HG03571 (cell line): Measurements from ENCODE around the gene SNRPF.

ENCODE experiments used
- ATAC-seq: cut with Tn5 transposase; IDR thresholded peaks from one replicate; pipeline ENCODE4 v1.9.1; 2021; ENCODE audit not compliant: unreplicated experiment

Gene SNRPF

DNA sequence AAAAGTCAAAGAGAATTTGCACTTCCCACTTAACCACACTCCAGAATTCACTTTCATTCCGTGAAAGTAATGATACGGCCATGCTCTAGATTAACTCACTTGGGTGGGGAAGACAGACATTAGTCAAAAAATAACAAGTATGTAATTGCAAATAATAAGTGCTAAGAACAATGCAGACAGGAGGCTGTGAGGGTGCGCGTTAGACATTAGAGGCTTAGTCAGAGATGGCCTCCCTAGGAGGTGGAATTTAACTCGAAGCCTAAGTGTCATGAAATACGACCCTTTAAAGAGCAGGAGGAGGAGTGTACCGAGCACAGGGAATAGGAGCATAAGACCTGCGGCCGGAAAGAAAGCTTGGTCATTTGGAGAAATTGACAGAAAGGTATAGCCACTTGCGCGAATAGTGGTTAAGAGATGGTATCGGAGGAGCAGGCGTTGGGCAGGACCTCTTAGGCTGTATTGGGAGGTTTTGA, 628 bp downstream of the SNRPF start:
- ATAC-seq = no peak

DNA sequence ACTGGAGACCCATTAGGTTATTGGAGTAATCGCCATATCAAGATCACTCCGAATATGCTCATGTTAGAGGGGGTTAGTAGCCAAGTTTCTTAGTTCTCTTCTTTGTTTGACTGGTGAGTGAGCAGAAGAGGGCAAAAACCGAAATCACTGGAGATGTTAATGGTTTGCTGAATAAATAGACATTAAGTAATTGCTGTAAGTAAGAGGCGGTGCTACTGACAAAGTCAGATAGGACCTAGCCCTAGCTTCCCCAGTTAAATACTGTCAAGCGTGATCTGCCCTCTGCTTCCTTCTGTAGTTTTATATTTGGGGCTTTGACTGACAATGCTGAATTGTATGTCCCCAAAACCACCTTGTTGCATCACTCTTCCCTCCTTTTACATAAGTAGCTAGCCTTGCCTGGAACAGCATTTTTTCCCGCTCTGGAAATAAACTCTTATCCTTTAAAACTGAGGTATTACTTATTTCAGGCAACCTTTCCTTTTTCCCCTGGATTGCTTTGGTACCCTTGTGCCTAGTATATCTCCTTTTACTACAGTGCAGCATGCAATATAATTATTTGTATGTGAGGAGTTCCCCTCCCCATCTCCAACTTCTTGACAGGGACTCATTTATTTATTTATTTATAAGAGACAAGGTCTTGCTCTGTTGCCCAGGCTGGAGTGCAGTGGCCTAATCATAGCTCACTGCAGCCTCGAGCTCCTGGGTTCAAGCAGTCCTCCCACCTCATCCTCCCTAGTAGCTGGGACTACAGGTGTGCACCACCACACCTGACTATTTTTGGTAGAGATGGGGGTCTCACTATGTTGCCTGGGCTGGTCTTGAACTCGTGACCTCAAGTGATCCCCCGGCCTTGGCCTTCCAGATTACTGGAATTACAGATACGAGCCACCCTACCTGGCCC, 1.4 kb downstream of the SNRPF start:
- ATAC-seq = no peak

DNA sequence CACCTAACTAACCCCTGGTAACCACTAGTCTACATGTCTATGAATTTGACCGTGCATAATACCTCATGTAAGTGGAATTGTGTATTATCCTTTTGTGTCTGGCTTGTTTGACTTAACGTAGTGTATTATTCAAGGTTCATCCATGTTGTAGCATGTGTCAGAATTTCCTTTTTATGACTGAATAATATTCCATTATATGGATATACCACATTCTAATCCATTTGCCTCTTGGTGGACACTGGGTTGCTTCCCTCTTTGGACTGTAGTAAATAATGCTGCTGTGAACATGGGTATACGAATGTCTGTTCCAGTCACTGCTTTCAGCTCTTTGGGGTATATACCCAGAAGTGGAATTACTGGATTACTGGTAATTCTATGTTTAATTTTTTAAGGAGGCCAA, 3.3 kb downstream of the SNRPF start:
- ATAC-seq = no peak

DNA sequence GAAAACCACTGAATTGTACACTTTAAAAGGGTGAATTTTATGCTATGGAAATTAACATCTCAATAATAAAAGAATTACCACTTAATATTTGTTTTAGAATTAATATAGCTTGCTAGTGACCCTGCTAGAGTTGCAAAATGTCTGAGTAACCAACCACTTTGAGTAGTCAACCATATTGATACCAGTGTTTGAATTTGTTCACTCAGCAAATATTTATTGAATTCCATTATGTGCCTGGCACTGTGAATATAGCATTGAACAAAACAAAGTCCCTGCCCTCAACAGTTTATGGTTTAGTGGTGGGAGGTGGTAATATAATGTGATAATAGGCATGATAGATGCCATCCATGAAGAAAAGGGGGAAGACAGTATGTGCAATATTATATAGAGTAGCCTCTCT, 4.6 kb downstream of the SNRPF start:
- ATAC-seq = no peak

DNA sequence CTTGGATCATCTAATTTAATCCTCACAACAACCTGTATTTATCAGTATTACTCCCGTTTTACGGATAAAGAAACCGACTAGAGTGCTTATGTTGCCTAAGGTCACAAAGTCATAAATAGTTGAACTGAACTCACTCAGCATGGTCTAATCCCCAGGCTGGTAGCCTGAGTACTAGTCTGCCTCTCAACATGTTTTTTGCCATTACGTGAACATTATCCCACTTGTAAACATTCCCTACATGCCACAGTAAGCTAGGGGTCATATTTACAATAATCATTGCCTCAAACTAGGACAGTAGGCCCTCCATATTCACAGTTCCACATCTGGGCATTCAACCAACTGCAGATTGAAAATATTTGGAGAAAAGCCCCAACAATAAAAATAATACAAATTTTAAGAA, 12.1 kb downstream of the SNRPF start:
- ATAC-seq = no peak

DNA sequence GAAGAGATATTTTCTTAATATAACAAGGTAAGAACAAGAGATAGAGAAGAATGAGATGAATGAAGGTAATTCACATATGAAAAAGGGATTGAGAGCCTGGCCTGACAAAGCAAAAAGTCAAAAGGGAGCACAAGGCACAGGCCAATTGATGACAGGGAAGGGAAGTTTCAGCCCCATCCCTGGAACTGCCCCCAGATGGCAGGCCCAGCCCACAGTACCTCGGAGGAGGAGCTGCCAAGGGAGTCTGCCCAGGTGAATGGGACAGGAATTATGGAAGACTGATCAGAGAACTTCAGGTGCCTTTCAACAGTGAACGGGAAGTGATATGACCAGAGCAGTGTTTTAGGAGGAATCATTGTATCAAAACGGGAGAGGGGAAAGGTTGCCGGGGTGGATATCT, 15.7 kb downstream of the SNRPF start:
- ATAC-seq = no peak

DNA sequence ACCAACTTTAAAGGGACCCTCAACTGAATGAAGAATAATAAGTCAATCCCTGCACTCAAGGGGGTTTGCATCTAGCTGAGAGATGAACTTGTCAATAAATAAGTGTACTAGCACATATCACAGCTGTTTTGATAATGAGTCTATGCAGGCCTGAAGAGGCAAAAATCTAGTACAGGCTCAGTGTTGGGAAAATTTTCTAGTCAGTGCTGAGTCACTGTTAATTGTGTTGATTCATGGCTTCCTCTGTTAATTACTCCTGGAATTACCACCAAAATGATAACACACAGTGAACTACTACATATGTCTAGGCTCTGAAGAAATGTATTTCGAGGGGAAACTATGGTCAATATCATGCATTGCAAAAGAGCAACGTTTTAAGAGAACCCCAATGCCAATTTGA, 18.9 kb downstream of the SNRPF start:
- ATAC-seq = no peak

DNA sequence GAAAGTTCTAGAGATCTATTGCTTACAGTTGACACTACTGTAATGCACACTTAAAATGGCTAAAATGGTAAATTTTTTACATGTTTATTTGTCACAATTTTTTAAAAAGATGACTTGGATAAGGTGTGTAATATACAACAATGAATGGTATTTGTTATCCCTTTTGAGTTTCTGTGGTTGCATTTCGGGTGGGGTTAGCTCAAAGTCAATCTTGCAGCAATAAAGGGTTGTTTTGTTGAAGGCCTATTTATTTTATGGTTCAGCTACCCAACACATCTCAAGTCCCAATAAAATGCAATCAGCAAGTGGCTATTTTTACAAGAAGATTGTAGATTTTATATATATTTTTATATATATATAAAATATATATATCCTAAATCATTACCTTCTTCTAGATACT, 22.1 kb downstream of the SNRPF start:
- no peak for ATAC-seq

DNA sequence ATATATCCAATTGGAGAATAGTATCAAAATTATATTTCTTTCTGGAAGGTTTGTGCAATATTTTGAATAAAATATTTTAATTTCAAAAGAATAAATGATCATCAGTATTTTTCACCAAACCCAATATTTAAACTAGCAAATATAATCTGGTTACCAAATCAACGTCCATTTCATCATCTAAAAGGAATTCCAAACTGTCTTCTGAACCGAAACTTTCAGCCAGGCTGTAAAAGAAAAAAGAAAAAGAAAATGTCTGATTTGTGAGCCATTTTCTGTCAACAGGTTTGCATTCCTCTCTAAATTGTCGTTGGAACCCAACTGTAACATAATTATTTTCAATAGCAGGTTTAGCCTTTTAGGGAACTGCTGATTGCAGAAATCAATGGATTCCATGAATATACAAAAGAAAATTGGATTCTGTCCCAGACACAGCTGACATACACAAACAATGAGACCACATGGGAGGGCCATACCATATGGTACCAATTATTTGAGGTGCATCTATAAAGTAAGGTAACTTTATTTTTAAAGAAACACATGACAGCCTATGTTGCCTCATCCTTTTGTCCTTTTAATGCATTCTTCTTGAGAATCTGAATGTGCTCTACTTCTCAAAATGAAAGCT, 22.7 kb downstream of the SNRPF start:
- no peak for ATAC-seq

DNA sequence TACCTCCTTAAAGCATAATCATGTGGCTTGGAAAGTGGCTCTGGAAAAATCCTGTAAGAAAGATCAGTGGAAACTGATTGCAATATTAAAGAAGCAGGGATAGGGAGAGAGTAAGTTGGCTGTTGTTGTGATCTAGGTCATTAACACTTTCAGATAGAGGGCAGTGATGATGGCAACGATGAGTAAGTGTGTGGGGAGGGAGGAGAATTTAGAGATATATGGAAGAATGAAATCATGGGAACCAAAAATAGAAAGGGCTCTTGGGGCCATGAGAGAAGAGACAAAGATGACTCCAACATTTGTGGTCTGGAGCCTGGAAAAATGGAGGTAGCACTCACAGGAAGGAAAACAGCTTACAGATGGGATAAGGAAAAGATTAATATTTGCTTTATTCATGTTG, 23.3 kb downstream of the SNRPF start:
- ATAC-seq = no peak

DNA sequence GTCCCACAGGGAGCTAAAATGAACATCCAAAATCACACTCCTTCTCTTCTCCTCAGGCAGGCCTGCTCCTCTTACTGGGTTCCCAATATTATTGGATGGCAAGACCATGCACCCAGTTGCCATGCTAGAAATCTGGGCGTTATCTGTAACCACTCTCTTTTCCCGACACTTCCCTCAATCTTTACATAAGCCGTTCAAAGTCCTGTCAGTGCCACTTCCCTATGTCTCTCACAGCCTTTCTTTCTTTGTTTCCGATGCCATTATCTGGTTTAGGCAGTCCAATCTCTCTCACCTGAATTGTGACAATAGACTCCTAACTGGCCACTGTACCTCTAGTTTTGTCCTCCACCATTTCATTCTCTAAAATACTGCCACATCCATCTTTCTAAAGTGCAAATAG, 24.1 kb downstream of the SNRPF start:
- ATAC-seq = no peak

DNA sequence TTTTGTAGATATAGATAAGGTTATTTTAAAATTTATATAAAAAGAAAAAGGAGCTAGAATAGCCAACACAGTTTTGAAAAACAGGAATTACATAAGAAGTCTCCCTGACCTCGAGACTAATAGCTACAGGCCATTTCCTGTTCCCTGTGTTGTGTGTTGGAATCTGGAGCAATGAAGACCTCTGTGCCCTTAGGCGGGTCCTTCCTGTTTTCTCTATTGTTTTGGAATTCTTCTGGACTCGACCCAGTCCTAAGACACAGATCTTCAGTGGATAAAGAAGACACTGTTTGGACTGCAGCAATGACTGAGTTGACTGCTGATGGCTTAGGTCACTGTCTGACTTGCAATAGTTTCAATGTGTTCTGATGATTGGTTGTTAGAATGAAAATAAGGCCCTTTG, 26.2 kb downstream of the SNRPF start:
- ATAC-seq = no peak

DNA sequence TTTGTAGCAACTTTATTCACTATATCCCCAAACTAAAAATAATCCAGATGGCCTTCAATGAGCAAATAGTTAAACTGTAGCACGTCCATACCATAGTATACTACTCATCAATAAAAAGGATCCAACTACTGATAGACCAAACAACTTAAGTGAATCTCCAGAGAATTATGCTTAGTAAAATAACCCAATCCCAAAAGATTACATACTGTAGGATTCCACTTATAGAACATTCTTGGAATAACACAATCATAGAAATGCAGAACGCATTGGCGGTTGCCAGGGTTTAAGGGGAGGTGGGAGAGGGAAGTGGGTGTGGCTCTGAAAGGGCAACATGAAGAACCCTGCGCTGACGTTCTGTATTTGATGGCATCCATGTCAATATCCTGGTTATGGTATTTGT, 28.6 kb downstream of the SNRPF start:
- ATAC-seq = no peak

DNA sequence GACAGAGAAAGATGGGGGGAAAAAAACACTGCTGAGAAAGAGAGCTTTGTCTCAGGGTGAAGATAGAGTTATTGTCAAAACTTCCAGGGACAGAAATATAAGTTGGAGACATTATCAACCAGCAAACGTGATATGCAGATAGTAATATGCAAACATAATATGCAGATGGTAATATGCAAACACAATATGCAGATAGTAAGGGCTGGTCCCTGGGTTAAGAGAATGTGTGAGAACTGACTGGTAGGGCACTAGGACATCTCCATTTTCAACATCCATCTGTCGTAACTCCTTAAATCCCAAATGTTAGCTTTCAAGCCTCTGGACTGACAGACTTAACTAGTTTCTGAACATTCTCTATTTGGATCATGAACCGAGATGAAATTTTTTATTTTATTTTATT, 32.2 kb downstream of the SNRPF start:
- no peak for ATAC-seq

DNA sequence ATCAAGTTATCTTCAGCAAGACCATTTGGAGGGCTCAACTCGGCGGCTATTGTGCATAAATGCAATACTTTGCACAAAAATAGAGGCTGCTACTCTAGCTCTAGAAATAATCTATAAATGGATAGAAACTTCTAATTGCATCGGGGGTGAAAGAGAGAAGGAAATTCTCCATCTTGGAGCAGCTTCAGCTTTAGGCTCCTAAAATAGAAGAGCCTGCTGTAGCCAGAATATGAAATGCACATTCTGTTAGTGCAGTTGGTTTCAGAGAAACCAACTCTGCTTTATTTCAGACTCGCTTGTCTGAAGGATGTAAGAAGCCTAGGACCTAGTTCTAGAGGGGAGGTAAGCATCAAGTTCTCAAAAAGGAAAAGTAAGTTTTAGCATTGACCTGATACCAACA, 38.1 kb downstream of the SNRPF start:
- ATAC-seq = no peak

DNA sequence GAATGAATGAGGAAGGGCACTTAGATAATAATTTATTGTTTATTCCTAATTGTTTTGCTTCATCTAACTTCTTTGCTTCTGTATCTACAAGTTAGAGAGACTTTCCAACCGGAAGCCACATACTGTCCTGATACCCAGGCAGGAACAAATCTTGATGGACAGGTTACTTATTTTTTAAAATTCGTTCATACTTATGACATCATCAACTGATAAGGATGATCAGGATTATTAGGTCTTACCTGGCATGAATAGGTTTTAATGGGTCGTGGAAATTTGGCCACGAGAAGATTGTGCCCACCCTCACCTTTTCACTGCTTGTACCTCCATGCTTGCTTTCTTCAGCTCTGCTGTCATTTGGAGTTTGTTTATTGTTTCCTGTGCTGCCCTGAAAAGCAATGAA, 39.3 kb downstream of the SNRPF start:
- ATAC-seq = no peak

DNA sequence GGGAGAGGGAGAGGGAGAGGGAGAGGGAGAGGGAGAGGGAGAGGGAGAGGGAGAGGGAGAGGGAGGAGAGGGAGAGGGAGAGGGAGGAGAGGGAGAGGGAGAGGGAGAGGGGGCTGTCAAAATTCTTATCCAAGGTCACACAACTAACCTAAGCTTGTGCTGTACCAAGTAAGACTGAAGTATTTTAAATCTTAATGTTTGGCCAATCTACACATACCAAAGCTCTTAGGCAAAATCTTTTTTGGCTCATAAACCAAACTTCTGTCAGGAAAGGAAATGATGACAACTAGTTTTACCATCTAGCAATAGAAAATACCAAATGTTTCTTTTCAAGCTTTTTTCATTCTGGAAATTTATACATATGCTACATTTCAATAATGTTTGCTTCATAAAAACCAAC, 49.8 kb downstream of the SNRPF start:
- no peak for ATAC-seq

DNA sequence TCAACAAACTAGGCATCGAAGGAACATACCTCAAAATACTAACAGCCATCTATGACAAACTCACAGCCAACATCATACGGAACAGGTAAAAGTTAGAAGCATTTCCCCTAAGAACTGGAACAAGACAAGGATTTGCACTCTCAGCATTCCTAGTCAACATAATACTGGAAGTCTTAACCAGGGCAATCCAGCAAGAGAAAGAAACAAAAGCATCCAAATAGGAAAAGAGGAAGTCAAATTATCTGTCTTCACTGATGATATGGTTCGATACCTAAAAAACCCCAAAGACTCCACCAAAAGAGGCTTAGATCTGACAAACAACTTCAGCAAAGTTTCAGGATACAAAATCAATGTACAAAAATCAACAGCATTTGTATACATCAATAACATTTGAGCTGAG, 51.1 kb downstream of the SNRPF start:
- no peak for ATAC-seq
